ENCODE results near the gene PCNX1. TPM values are rescaled to one million over a fixed set of nuclear protein-coding genes. Genes with fewer than 3 reads are reported as not detected.
A peak's percentile ranks its signal among the peaks of the same experiment; 100 is the strongest.

PCNX1 gene
- total and polyA plus RNA-seq, 2 of the 4 experiments (the other 2 are of a cell fraction) = 15.0 to 43.7 TPM

DNA sequence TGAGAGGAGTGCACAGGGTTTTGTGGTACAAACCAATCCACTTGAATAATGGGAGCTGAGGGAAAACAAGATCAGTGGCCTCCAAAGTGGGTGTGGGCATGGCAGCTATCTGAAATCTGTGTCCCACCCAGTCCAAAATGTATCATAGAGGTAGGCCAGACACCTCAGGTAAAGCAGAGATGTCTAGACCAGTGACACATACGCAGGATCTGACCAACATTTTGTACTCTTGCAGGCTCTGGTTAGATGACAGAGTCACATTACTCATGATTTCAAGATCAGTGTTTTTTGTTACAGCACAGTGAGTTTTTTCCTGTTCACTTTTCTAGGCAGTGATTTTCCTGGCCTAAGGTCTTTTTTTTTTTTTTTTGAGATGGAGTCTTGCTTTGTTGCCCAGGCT, 211.8 kb downstream of the PCNX1 start:
- Histone ChIP-seq H3K9me1 (ENCODE audit: insufficient read depth, low read length) (peaks cover 11% of the 10 kb centered on the region), H3K14ac (replicated peaks; ENCODE audit: low read depth, low read length) (peak overlapping the region; percentile 68), H2BK5ac (ENCODE audit: low read depth, low read length, poor library complexity, severe bottlenecking) (peak overlapping the region; percentile 82), H4K20me1 (ENCODE audit: insufficient read depth, low read length) (no peaks in the 10 kb centered on the region), H3K9me3 (ENCODE audit: control insufficient read depth, insufficient read depth, low read length) (no peaks in the 10 kb centered on the region), H4K5ac (ENCODE audit: low read depth, low read length) (peak overlapping the region; percentile 60; the same call in 1 of the 2 replicates), H4K91ac (ENCODE audit: insufficient read depth, low read depth, low read length) (no peak overlapping the region), H3K4me3 (ENCODE audit: insufficient read depth, low read depth, low read length) (no peak overlapping the region), H3K9ac (ENCODE audit: low read depth, low read length) (no peak overlapping the region), H3K23ac (ENCODE audit: low read depth, low read length) (0 out of 2 replicates have a peak overlapping the region, but pooled peaks have one; percentile 29), H2BK15ac (ENCODE audit: low read depth, low read length) (peak overlapping the region; percentile 20; the same call in 2 of the 3 replicates), H3K4me1 (ENCODE audit: control insufficient read depth, insufficient read depth, low read length) (peaks cover 10% of the 10 kb centered on the region), H3K79me1 (ENCODE audit: low read depth in 1 of 2, low read length in 2 of 2) (peaks cover 4 to 8% of the 10 kb centered on the region in 2 experiments), H2AK9ac (replicated peaks; ENCODE audit: low read depth, low read length, poor library complexity) (peak overlapping the region; percentile 68), H3K4ac (ENCODE audit: low read depth, low read length) (peak overlapping the region; percentile 30; the same call in 1 of the 2 replicates), H3K56ac (ENCODE audit: extremely low read depth, insufficient read depth, low read length) (no peak overlapping the region), H4K8ac (ENCODE audit: low read depth in 2 of 2, low read length in 2 of 2) (peak overlapping the region in 1 of 2 experiments; percentile 36; a peak in 3 of 4 replicates), H2BK20ac (ENCODE audit: low read depth, low read length) (peak overlapping the region; percentile 56; the same call in 1 of the 2 replicates), H2BK120ac (ENCODE audit: low read depth, low read length) (peak overlapping the region; percentile 24; the same call in 1 of the 2 replicates), H3K27ac (ENCODE audit: insufficient read depth, low read length) (peak overlapping the region; percentile 24; the same call in 1 of the 2 replicates), H2AK5ac (ENCODE audit: low read depth, low read length) (peak overlapping the region; percentile 52; the same call in 1 of the 2 replicates), H3K18ac (ENCODE audit: low read depth, low read length) (peak overlapping the region; percentile 25; the same call in 1 of the 2 replicates), H3K36me3 (ENCODE audit: control insufficient read depth, insufficient read depth, low read length) (peaks cover 6% of the 10 kb centered on the region; the same call in 1 of the 2 replicates), H3K4me2 (ENCODE audit: low read depth, low read length) (no peak overlapping the region), H2AFZ (replicated peaks; ENCODE audit: low read length, poor library complexity) (no peak overlapping the region), H3K27me3 (ENCODE audit: control insufficient read depth, insufficient read depth, low read length) (no peaks in the 10 kb centered on the region)
- WGBS, 2 experiments (ENCODE audit: extremely low coverage in 2 of 2, insufficient read length in 1 of 2) = no CpG with 5 or more reads among the region's 1 CpG
- DNase-seq (peak; percentile 39), ATAC-seq (ENCODE audit: low read depth) (no peak)
- no TSS peak for BruUV-seq (replicated peaks)
- POLR2A ChIA-PET (ENCODE audit: unreplicated experiment) = no interaction called here
- dilution Hi-C loops (cut with HindIII; ENCODE audit: low sequenced_read_pairs, unreplicated experiment) = no loop called here
- CTCF ChIA-PET = no interaction called here
- TF ChIP-seq, protein P1, sequence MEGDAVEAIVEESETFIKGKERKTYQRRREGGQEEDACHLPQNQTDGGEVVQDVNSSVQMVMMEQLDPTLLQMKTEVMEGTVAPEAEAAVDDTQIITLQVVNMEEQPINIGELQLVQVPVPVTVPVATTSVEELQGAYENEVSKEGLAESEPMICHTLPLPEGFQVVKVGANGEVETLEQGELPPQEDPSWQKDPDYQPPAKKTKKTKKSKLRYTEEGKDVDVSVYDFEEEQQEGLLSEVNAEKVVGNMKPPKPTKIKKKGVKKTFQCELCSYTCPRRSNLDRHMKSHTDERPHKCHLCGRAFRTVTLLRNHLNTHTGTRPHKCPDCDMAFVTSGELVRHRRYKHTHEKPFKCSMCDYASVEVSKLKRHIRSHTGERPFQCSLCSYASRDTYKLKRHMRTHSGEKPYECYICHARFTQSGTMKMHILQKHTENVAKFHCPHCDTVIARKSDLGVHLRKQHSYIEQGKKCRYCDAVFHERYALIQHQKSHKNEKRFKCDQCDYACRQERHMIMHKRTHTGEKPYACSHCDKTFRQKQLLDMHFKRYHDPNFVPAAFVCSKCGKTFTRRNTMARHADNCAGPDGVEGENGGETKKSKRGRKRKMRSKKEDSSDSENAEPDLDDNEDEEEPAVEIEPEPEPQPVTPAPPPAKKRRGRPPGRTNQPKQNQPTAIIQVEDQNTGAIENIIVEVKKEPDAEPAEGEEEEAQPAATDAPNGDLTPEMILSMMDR (conservative IDR thresholded peaks at IDR 0.05; ENCODE audit: low read depth, low read length) = no peak
- TF ChIP-seq CEBPB (IDR thresholded peaks at IDR 0.05; ENCODE audit: low read depth, low read length) = no peak
- TF ChIP-seq, protein P2, sequence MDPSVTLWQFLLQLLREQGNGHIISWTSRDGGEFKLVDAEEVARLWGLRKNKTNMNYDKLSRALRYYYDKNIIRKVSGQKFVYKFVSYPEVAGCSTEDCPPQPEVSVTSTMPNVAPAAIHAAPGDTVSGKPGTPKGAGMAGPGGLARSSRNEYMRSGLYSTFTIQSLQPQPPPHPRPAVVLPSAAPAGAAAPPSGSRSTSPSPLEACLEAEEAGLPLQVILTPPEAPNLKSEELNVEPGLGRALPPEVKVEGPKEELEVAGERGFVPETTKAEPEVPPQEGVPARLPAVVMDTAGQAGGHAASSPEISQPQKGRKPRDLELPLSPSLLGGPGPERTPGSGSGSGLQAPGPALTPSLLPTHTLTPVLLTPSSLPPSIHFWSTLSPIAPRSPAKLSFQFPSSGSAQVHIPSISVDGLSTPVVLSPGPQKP (IDR thresholded peaks at IDR 0.05; ENCODE audit: borderline replicate concordance, low read depth, low read length) = no peak
- no peak for TF ChIP-seq BHLHE40 (IDR thresholded peaks at IDR 0.05; ENCODE audit: low read depth, low read length)
- TF ChIP-seq USF2 (IDR thresholded peaks at IDR 0.05; ENCODE audit: low read depth, low read length) = no peak
- no peak for TF ChIP-seq CHD1 (IDR thresholded peaks at IDR 0.05; ENCODE audit: low read depth, low read length)
- no peak for TF ChIP-seq SMC3 (IDR thresholded peaks at IDR 0.05; ENCODE audit: low read depth, low read length)
- no peak for TF ChIP-seq RCOR1 (IDR thresholded peaks at IDR 0.05; ENCODE audit: insufficient replicate concordance, low read length)
- in situ Hi-C loops (cut with MboI; ENCODE audit: low sequenced_read_pairs) = no loop called here
- intact Hi-C loops (cut with micrococcal nuclease) = loop anchor here (10.0 kb wide), 1 partner anchor 204 kb away; no protein-coding TSS in a partner anchor
